ENCODE measurements around the gene ARL8B. TPM values are rescaled to one million over a fixed set of nuclear protein-coding genes. Genes with fewer than 3 reads are reported as not detected.

The ARL8B gene
- total RNA-seq, 3 donors from 2014 or later (not counting 1 experiment from before 2014, with no cell fraction given), result 43.3 to 52.7 (median 48.9) TPM

DNA sequence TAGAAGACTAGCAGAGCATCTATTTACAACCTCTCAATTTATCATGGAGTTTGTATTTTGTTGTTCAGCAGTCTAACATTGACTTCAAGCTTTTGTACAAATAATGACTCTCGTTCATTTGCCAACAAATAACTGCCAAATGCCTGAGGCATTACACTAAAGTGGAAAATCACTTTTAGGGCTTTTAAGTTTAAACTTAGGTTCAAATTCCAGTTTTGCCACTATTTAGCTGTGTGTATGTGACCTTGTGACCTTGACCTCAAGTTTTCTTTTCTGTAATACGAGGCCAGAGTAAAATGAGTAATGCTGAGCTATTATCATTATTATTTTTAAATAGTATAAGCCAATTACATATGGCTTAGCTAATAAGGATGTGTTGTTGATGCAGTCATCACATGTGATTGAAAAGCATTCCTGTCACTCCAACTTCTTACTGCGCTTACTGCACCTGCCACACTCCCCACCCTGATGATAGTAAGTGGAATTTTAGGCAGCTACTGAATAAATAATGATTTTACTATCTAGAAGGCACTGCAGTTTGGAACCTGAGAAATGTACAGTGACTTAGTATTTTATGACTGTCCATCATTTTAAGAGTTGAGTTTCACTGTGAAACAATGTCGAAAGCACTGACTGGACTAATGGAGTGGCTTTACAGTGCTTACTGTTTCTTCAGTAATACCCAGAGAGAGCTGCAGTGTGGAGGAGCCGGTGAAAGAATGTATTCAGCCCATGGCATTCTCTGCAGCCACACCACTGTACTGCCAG is 16.3 kb downstream of the ARL8B start:
- H3K36me3 ChIP-seq (ENCODE audit: control insufficient read depth, insufficient read depth, low read length), result no peaks in the 10 kb centered on the region
- H3K27me3 ChIP-seq (ENCODE audit: control insufficient read depth, insufficient read depth, low read length), result no peaks in the 10 kb centered on the region
- Mint-ChIP-seq H3K9me3 (no peaks in the 10 kb centered on the region), H3K27me3 (ENCODE audit: low read depth in 2 of 2) (no peaks in the 10 kb centered on the region), H3K4me1 (peaks cover 76 to 78% of the 10 kb centered on the region in 2 donors), H3K4me3 (no peak overlapping the region), H3K36me3 (no peaks in the 10 kb centered on the region), H3K27ac (peak overlapping the region; percentile 58 to 87)
- 88% methylated on average over 3 of the region's 5 CpGs for whole genome bisulfite sequencing (ENCODE audit: insufficient coverage)
- TF ChIP-seq, protein P1, sequence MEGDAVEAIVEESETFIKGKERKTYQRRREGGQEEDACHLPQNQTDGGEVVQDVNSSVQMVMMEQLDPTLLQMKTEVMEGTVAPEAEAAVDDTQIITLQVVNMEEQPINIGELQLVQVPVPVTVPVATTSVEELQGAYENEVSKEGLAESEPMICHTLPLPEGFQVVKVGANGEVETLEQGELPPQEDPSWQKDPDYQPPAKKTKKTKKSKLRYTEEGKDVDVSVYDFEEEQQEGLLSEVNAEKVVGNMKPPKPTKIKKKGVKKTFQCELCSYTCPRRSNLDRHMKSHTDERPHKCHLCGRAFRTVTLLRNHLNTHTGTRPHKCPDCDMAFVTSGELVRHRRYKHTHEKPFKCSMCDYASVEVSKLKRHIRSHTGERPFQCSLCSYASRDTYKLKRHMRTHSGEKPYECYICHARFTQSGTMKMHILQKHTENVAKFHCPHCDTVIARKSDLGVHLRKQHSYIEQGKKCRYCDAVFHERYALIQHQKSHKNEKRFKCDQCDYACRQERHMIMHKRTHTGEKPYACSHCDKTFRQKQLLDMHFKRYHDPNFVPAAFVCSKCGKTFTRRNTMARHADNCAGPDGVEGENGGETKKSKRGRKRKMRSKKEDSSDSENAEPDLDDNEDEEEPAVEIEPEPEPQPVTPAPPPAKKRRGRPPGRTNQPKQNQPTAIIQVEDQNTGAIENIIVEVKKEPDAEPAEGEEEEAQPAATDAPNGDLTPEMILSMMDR (IDR thresholded peaks at IDR 0.05), result no peak
- ATAC-seq, result no peak
- H3K4me3 ChIP-seq (ENCODE audit: low read length), result no peak overlapping the region
- H3K4me1 ChIP-seq (ENCODE audit: control insufficient read depth, insufficient read depth, low read length), result peaks cover 11% of the 10 kb centered on the region
- intact Hi-C loops (cut with micrococcal nuclease), result no loop called here
- no peak for DNase-seq
- H3K9me3 ChIP-seq (ENCODE audit: control insufficient read depth, insufficient read depth, low read length), result no peaks in the 10 kb centered on the region
- H3K27ac ChIP-seq (ENCODE audit: low read length), result no peak overlapping the region

DNA sequence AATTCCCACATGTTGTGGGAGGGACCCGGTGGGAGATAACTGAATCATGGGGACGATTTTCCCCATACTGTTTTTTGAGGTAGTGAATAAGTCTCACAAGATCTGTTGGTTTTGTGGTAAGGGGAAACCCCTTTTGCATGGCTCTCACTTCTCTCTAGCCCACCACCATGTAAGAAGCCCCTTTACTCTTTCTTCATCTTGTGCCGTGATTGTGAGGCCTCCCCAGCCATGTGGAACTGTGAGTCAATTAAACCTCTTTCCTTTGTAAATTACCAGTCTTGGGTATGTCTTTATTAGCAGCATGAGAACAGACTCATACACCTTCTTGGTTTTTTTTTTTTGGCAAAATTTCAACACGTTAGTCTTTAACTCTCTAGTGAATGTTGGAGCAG is 18.1 kb downstream of the ARL8B start:
- 54% methylated on average over 2 of the region's 4 CpGs for WGBS (ENCODE audit: insufficient coverage)
- H3K4me1 Mint-ChIP-seq, result peaks cover 82 to 83% of the 10 kb centered on the region in 2 donors
- Histone ChIP-seq H3K36me3 (ENCODE audit: control insufficient read depth, insufficient read depth, low read length) (no peaks in the 10 kb centered on the region), H3K27me3 (ENCODE audit: control insufficient read depth, insufficient read depth, low read length) (no peaks in the 10 kb centered on the region), H3K4me3 (ENCODE audit: low read length) (no peak overlapping the region), H3K9me3 (ENCODE audit: control insufficient read depth, insufficient read depth, low read length) (no peaks in the 10 kb centered on the region), H3K4me1 (ENCODE audit: control insufficient read depth, insufficient read depth, low read length) (peaks cover 8% of the 10 kb centered on the region), H3K27ac (ENCODE audit: low read length) (peak overlapping the region; percentile 13)
- H3K36me3 Mint-ChIP-seq, result no peaks in the 10 kb centered on the region
- H3K27me3 Mint-ChIP-seq (ENCODE audit: low read depth in 2 of 2), result no peaks in the 10 kb centered on the region
- peak overlapping the region; percentile 39 to 41 for H3K27ac Mint-ChIP-seq
- H3K9me3 Mint-ChIP-seq, result no peaks in the 10 kb centered on the region
- no peak overlapping the region for H3K4me3 Mint-ChIP-seq
- TF ChIP-seq, protein P1 (IDR thresholded peaks at IDR 0.05), result no peak
- intact Hi-C loops (cut with micrococcal nuclease), result no loop called here
- ATAC-seq, result no peak
- no peak for DNase-seq

DNA sequence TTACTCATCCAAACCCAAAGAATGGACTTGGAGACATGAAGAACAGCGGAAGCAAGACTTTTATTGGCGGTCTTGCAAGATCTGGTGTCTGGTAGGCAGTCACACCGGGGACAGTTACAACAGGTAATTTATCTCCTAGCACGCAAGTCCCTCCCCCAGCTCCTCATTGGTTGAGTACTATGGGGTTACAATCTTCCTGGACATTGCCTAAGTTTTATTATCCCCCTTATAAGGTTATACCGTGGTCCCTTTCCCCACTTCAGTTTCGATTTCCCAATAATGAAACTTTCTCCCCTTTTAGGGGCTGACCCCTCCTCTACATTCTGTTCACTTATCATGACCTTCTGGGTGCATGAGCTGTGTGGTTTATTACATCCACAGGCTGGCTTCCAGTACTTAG is 18.7 kb downstream of the ARL8B start:
- no peak for DNase-seq
- TF ChIP-seq, protein P1 (IDR thresholded peaks at IDR 0.05), result no peak
- Histone ChIP-seq H3K27ac (ENCODE audit: low read length) (peak overlapping the region; percentile 13), H3K4me3 (ENCODE audit: low read length) (no peak overlapping the region), H3K27me3 (ENCODE audit: control insufficient read depth, insufficient read depth, low read length) (no peaks in the 10 kb centered on the region), H3K4me1 (ENCODE audit: control insufficient read depth, insufficient read depth, low read length) (peaks cover 8% of the 10 kb centered on the region), H3K9me3 (ENCODE audit: control insufficient read depth, insufficient read depth, low read length) (no peaks in the 10 kb centered on the region), H3K36me3 (ENCODE audit: control insufficient read depth, insufficient read depth, low read length) (no peaks in the 10 kb centered on the region)
- 81% methylated on average over 6 of the region's 6 CpGs for WGBS (ENCODE audit: insufficient coverage)
- H3K27me3 Mint-ChIP-seq (ENCODE audit: low read depth in 2 of 2), result no peaks in the 10 kb centered on the region
- peak overlapping the region; percentile 21 to 39 for H3K27ac Mint-ChIP-seq
- H3K4me1 Mint-ChIP-seq, result peaks cover 88 to 89% of the 10 kb centered on the region in 2 donors
- H3K4me3 Mint-ChIP-seq, result no peak overlapping the region
- H3K9me3 Mint-ChIP-seq, result no peaks in the 10 kb centered on the region
- no peak for ATAC-seq
- intact Hi-C loops (cut with micrococcal nuclease), result no loop called here
- H3K36me3 Mint-ChIP-seq, result no peaks in the 10 kb centered on the region

DNA sequence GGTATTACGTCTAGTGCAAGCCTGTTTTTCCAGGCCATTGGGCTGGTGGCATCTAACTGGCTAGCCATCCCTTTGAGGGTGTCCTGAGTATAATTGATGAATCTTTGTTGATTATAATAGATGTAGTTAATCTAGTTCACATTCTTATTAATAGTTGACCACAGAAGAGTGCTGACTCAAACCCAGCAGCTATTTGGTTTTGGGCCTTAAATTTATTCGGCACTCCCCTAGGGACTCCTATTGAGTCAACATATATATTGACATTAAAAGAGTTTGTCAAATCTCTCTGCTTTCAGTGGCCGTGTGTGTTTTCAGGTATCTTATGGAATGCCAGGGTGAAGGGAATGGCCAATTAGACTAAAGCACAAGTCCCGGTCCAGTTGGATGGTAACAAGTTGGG is 19.7 kb downstream of the ARL8B start:
- Mint-ChIP-seq H3K27me3 (ENCODE audit: low read depth in 2 of 2) (no peaks in the 10 kb centered on the region), H3K27ac (peak overlapping the region in 1 of 2 donors; percentile 21), H3K9me3 (no peaks in the 10 kb centered on the region), H3K36me3 (peaks cover 3% of the 10 kb centered on the region), H3K4me3 (no peak overlapping the region), H3K4me1 (peaks cover 83 to 91% of the 10 kb centered on the region in 2 donors)
- TF ChIP-seq, protein P1 (IDR thresholded peaks at IDR 0.05), result no peak
- Histone ChIP-seq H3K27me3 (ENCODE audit: control insufficient read depth, insufficient read depth, low read length) (no peaks in the 10 kb centered on the region), H3K27ac (ENCODE audit: low read length) (no peak overlapping the region), H3K4me1 (ENCODE audit: control insufficient read depth, insufficient read depth, low read length) (peaks cover 8% of the 10 kb centered on the region), H3K9me3 (ENCODE audit: control insufficient read depth, insufficient read depth, low read length) (no peaks in the 10 kb centered on the region), H3K4me3 (ENCODE audit: low read length) (no peak overlapping the region), H3K36me3 (ENCODE audit: control insufficient read depth, insufficient read depth, low read length) (no peaks in the 10 kb centered on the region)
- intact Hi-C loops (cut with micrococcal nuclease), result no loop called here
- no peak for DNase-seq
- no peak for ATAC-seq
- 85% methylated on average over 3 of the region's 4 CpGs for WGBS (ENCODE audit: insufficient coverage)

All from natural killer cell (primary cell).